Measurements from ENCODE around the gene AHR.

Gene AHR

DNA sequence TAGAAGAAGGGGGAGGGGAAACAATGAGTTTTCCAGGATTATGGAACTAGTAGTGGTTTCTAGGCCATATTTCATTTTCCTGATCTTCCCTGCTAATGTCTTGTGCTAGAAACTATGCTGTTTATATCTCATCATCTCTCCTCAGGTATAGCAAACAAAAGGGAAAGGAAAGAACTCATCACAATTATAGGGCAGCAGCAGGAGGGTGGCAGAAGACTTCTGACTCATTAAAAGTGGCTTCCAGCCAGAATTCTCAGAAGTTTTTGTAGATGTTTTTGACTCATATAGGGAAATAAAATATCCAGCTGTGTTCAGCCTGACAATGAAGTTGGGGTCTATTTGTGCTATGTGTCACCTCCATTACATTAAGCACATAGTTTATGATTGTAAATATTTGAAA lies 6.5 kb downstream of the AHR start:
- no peak for DNase-seq (ENCODE audit: low read depth)

- DNase-seq (ENCODE audit: low read depth): no peak
Measured at GRCh38 chr7:17305387-17306171, 7.1 kb downstream of the AHR start.

DNA sequence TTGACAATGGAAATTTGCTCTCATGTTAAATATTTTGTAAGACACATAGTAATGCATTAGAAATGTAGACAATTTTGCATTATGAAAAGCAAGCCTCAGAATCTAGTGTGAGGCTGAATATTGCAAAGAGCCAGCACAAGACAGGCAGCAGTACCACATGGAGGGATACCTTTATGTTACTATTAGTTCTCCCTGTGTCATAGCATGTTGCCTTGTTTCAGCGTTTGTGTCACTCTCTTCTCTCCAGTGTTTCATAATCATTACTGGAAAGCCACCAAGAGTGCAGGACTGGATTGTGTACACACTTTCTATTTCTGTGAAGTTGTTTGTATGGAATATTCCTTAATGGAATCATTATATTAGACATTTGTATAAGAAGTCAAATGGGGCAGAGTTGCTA lies 8.5 kb downstream of the AHR start:
- DNase-seq (ENCODE audit: low read depth): no peak

GRCh38 chr7:17307558-17307957 lies 9.1 kb downstream of the AHR start:
- DNase-seq (ENCODE audit: low read depth): no peak

GRCh38 chr7:17307969-17308648 lies 9.7 kb downstream of the AHR start:
- no peak for DNase-seq (ENCODE audit: low read depth)

- no peak for DNase-seq (ENCODE audit: low read depth)
Measured at GRCh38 chr7:17311194-17311593, 12.7 kb downstream of the AHR start.

DNA sequence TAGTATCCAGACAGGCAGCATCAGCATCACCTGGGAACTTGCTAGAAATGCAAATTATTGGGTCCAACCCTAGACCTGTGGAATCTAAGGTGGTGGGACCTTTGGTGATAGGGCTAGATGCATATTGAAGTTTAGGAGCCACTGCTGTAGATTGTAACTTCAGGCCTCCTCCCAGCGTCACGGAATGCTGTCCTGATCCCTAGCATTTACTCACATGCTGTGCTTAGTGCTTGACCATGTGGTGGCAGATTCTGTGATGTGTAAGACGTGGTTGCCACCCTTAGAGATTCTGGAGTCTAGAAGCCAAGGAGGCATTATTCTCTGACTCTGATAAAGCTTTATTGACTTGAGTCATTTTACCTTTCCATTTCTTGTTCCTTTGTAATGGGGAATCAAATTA lies 13.5 kb downstream of the AHR start:
- DNase-seq (ENCODE audit: low read depth): no peak

- no peak for DNase-seq (ENCODE audit: low read depth)
Measured at GRCh38 chr7:17312641-17313040, 14.2 kb downstream of the AHR start.

GRCh38 chr7:17313194-17313593 lies 14.7 kb downstream of the AHR start:
- no peak for DNase-seq (ENCODE audit: low read depth)

DNA sequence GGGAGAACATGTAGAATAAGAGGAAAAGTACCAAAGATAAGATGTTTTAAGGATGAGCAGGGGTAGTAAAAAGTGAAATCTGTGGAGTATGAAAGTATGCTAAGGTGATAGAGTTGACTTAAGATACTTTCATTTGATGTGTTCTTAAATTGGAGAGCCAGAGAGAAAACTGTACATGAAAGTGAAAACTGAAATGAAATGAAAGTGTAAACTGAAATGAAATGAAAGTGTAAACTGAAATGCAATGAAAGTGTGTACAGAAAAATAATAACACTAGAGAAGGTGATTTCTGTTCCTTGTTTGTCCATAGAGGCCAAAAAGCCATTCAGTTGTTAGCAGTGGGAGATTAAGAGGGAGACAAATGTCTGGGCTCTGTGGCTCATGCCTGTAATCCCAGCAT lies 17.5 kb downstream of the AHR start:
- DNase-seq (ENCODE audit: low read depth): no peak

- no peak for DNase-seq (ENCODE audit: low read depth)
Measured at GRCh38 chr7:17318146-17318545, 19.7 kb downstream of the AHR start.

- DNase-seq (ENCODE audit: low read depth): no peak
Measured at GRCh38 chr7:17319164-17320101, 21.0 kb downstream of the AHR start.

GRCh38 chr7:17320102-17320497 lies 21.6 kb downstream of the AHR start:
- DNase-seq (ENCODE audit: low read depth): no peak

GRCh38 chr7:17320657-17321056 lies 22.2 kb downstream of the AHR start:
- DNase-seq (ENCODE audit: low read depth): no peak

- no peak for DNase-seq (ENCODE audit: low read depth)
Measured at GRCh38 chr7:17325364-17325763, 26.9 kb downstream of the AHR start.

DNA sequence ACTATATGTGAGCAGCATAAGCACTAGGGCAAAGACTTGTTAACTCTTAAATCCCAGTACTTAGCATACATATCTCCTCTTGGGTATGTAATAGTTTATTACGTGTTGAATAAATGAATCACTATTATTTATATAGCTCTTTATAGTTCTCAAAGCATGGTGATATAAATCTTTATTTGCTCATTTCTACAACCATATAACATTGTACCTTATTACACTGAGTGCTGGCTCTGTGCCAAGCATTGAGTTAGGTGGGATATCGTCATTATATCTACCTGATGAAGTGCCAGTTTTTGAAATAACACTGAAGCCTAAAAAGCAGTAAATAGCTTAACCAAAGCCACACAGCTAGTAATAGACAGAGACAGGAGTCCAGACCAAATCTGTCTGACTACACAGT lies 27.9 kb downstream of the AHR start:
- DNase-seq (ENCODE audit: low read depth): no peak

DNA sequence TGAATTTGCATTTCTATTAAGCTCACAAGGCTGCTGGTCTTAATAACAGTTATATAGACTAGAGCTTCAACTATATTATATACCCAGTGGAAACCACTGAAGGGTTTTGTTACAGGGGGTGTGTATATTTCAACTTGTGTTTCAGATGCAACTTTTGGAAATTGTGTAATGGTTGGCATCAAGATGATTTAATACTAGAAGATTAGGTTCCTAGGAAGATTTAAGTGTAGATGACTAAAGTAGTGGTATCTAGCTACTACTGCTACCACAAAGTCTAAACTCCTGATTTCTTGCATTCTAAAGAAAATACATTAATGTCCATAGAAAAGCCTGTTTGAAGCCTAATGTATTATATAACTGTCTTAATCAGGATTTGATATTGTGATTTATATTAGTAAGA lies 30.2 kb downstream of the AHR start:
- DNase-seq (ENCODE audit: low read depth): no peak

DNA sequence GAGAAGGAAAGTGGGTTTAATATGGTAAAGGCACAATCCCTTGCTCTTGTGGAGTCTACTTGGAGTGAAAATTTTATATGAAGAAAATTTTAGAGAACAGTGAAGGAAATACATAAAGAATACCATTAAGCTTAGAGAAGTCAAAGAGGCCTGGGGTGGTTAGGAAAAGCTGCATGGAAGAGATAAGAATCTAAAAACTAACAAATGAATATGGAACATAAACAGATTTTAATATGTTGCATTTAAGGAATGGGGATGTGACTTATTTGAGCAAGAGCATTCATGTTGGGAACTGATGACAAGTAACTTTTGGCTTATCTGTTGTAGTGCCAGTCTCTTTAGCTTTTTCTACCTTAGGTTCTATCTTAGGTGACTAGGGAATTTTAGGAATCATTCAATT lies 31.0 kb downstream of the AHR start:
- DNase-seq (ENCODE audit: low read depth): no peak

DNA sequence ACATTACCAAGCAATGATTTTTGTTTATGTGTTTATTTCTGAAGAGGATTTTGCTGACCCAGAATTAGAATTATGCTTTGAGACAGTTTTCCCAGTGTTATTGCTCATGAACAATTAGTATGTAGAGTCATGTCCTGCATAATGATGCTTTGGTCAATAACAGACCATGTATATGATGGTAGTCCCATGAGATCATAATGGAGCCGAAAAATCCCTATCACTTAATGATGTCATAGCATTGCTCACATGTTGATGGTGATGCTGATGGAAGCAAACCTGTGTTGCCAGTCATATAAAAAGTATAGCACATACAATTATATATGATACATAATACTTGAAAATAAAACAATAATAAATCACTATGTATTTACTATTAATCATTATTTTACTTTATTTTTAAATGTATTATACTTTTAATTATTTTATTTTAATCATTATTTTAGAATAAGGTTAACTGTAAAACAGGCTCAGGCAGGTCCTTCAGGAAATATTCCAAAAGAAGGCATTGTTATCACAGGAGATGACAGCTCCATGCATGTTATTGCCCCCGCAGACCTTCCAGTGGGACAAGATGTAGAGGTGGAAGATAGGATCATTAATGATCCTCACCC lies 33.5 kb downstream of the AHR start:
- DNase-seq (ENCODE audit: low read depth): no peak

DNA sequence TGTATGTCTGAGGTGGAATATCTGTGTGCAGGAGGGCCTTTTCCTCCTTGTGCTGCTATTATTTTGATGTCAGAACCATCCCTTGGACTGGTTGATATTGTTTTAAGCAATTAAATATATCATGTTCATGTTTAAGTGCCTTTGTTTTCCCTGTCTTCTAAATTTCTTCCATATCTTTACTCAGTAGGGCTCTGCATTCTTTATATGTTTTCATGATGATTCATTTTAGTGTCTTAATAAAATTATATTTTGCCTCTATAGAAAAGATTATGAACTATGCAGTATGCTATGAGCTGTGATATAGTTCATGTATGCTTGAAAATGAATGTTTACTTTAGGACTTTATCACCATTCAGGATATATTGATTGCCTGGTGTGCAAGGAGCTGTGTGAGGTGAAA lies 34.8 kb downstream of the AHR start:
- no peak for DNase-seq (ENCODE audit: low read depth)

- DNase-seq (ENCODE audit: low read depth): no peak
Measured at GRCh38 chr7:17336168-17336567, 37.7 kb downstream of the AHR start.

- no peak for DNase-seq (ENCODE audit: low read depth)
Measured at GRCh38 chr7:17339139-17339538, 40.7 kb downstream of the AHR start.
